ENCODE measurements around the gene POC1A.
"Not testable (repeated sequence)": the region's sequence is repeated elsewhere in the genome, so short reads cannot be mapped to it uniquely, and the experiment has no call there.

Gene POC1A

DNA sequence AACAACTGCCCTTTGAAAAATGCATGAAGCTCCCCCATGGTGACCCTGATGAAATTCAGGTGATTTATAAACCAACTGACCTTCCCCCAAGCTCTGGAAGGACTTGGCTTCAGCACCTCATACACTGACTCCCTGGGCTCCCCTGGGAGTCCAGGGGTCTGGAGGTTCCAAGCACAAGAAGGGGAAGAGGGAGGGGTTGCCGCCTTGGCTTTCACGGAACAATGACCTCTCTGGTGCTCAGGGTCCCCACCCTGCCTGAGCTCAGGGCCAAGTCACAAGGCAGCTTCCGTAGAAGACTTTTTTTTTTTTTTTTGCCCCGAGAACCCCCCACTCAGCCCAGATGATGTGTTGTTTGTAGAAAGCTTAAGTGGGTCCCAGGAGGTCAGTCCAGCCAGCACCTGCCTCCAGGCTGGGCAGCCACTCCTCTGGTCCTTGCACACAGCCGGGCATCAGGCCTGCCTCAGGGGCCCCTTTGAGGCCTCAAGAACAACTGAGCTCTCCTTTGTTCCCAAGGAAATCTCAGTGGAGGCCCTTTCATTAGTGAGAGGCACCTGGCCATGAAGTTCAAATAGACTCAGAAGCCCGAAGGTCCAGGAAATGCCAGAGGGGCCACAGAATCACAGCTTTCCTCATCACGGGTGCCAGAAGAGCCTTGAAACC, 29.7 kb upstream of the POC1A start:
- DNase-seq, result no peak

DNA sequence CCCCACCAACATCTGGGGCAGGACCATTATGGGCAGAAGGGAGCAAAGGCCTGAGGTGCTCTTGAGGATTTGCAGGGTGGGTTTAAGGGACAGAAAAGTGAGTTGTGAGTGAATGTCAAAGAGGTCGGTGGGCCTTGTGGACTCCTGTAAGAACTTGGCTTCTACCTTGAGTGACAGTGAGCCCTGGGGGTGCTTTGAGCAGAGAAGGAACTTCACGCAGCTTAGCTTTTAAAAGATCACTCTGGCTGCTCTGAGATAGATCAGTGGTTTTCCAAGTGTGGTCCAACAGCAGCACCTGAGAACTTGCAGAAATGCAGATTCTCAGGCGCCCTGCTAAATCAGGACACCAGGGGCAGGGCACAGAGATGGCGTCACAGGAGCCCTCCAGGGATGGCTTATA, 28.5 kb upstream of the POC1A start:
- no peak for DNase-seq

DNA sequence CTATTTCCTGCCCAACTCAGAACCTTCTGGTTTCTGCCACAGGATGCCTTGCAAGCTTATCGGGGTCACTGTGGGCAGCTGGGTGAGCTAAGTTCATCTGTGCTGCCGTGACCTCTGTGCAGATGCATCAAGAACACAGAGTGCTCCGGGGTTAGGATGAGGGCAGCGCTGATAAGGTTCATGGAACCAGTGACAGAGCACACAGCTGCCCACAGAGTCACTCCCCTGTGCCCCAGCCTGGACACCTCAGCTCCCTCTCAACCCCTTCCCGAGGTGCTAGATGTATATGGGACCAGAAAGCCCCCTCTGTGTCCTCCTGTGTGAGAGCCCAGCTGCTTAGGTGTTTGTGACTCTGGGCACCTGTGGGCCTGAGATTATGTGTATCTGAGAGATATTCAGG, 28.0 kb upstream of the POC1A start:
- no peak for DNase-seq

DNA sequence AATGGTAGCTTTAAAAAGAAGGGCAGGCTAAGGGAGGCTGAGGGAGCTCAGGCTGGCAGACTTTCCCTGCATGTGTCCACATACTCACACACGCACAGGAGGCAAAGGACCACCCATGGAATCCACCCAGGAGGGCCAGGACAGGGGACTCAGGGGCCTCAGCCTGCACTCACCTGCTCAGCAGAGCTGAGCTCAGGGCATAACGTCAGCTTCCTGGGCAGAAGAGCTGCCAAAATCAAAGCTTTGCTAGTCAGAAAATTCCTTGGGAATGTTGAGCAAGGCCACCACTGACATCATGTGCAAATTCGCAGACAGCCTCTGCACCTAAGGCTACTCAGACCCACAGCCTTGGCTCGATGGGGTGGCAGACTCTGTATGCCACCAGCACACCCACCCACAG, 27.3 kb upstream of the POC1A start:
- no peak for DNase-seq

DNA sequence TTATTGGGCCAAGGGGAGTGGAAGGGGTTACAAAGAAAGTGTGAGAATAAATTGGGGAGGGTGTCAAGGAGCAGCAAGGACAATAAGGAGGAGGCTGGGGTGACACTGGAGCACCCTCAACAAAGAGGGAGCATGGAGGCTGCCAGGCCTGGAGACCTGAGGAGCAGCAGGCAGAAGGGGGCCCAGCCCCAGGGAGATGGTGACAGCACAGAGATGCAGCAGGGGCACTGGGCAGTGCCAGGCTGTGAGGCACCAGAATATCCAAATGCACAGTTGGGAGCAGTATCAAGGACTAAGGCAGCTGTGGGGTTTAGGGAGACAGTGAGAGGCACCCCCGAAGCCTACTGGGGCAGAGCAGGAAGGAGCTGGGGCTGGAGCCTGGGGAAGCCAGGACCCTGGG, 24.3 kb upstream of the POC1A start:
- no peak for DNase-seq

DNA sequence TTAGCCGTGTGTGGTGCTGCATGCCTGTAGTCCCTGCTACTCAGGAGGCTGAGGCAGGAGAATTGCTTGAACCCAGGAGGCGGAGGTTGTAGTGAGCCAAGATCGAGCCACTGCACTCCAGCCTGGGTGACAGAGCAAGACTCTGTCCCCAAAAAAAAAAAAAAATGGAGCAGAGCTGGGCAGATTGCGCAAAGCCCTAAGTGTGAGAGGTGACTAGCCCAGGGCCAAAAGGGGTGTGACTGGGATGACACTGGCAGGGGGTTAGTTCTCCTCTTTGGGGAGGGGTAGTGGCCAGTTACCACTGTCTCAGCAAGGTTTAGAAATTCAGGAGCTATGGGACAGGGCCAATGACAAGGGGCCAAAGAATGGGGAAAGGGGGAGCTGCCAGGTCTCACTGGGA, 23.9 kb upstream of the POC1A start:
- DNase-seq, result not testable (repeated sequence)

DNA sequence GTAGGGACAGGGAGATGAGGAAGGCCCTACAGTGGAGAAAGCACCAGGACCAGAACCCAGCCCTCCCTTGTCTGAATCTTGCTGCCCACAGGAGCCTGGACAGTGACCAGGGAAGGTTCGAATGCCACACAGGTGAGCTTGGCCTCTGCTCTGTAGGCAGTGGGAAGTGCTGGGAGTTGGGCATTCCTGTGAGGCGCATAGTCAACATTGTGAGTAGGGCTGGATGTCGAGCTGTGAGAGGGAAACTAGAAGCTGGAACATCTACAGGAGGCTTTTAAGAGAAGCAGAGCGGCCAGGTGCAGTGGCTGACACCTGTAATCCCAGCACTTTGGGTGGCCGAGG, 23.4 kb upstream of the POC1A start:
- no peak for DNase-seq

DNA sequence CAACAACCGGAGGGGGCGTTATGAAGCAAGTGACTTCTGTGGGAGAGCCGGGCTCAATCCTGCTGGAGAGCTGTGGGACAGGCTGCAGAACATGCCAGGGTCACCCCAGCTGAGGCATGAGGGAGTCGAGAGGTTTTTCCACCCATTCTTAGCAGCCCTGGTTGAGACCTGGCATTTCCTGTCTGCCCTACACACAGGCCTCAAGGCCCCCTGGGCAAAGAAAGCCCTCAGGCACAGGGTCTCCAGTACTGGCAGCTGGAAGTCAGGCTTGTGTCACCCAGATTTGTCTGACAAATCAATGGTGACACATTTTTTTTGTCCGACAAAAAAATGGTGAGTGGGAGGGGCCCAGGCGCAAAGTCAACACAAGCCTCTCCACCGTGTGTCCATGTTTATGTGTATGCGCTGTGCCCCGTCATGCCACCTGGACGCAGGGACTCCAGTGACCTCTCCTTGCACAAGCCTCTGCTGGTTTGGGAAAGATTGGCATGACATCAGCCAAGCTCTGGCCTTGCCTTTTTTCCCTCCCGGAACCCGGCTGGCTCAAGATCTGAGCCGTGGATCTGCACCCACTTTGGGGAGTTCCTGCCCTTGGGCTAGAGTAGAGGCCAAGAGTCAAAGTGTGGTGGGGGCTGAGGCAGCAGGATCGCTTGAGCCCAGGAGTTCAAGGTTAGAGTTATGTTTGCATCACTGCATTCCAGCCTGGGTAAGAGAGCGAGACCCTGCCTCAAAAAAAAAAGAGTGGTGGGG, 22.9 kb upstream of the POC1A start:
- DNase-seq, result no peak

DNA sequence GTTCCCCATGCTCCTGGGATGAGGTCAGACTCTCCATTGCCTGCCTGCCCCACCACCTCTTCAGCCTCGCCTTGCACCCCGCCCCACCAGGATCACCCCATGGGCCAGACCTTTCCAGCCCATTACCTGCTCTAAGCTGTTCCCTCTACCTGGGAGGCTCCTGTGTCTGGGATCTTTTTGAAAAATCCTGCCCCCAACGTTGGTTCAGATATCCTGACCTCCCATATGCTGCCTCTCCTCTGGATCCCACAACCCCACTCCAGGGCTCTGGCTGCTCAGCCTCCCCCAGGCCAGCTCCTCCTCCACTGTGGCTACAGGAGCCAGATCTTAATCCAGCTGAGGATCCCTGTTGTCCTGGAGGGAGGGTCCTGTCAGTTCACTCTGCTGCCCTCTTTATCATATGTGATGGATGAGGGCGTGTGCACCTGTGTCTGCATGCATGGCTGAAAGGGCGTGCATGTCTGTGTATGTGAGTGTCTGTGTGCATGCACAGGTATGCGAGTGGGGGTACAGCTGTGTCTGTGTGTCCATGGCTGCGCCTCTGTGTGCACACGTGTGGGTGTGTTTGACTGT, 22.0 kb upstream of the POC1A start:
- no peak for DNase-seq

DNA sequence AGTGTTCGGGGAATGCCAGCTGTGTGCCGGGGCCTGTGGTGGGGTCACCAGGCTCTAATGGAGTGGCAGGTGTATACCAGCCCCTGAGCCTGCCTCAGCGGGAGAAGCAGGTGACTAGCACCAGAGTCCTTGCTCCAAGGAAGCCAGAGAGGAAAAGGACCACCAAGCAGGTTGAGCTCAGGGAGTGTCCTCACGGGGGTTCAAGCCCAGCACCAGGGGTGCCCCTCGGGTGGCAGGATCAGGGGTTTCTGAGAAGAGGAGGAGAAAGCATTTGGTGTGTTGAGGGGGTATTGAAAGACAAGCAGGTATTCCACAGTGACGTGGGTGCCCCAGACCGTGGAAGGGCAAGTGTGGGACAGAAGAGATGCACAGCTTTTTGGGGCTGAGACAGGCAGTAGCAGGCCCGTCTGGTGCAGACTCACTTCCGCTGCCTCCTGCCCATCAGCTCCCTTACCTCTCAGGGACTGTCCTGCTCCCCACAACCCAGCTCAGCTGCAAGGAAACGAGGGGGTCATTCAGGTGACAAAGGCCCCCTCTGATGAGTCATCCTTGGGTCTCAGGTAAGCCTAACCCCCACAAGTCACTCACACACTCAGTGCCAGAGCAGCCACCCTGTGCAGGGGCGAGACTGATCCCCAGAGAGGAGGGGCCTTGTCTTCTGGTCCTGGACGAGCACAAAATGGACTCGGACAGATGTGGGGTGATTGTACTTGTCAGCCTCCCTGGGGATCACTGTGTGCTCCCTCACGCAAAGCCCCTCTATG, 21.4 kb upstream of the POC1A start:
- DNase-seq, result no peak

DNA sequence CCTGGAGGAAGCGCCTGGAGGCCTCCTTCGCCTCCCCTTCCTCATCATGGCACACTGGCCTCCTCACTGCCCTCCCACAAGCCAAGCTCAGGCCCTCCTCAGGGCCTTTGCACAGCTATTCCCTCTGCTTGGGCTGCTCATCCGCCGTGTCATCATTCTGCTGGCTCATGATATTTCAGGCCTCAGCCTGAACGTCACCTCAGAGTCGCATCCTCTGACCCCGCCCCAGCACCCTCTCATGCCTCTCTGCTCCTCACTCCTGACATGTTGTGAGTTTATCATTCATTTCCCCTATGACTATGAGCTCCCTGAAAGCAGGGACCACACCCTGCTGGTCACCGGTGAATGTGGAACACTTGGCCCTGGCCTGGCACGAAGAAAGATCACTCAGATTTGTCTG, 20.7 kb upstream of the POC1A start:
- no peak for DNase-seq

DNA sequence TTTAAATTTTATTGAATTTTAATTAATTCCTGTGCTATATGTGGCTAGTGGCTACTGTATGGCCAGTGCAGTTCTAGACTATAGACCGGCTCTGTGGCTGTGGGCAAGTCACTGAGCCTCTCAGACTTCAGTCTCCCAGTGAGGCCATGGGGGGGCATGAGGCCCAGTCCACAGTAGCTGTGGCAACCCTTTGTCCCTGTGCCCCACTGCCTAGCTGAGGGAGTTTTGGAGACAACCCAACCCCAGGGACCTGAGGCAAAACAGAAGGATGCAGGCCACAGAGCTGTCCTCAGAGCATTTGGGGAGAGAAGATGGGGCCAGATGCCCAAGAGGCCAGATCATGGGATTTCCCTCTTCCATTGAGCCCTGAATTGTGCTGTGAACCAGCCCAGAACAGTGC, 18.9 kb upstream of the POC1A start:
- DNase-seq, result no peak

DNA sequence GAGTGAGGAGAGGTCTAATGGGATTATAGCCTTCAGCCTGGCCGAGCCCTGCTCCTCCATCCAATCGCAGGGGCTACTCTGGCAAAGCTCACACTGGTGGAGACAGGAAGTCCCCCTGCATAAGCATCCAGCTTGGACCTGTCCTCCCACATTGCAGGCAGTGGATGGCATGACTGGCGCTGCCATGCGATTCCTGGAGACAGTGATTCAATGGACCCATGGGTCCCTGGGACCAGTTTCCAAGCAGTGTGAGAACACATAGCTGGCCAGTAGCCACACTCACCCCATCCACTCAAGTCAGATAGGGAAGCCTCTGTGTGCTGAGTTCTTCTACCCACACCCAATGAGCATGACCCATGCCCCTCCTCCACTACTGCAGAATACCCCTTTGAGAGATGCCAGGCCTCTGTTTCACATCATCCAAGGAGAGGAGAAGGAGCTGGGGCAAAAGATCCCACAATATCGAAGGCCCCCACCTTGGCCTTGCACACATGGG, 18.1 kb upstream of the POC1A start:
- no peak for DNase-seq

DNA sequence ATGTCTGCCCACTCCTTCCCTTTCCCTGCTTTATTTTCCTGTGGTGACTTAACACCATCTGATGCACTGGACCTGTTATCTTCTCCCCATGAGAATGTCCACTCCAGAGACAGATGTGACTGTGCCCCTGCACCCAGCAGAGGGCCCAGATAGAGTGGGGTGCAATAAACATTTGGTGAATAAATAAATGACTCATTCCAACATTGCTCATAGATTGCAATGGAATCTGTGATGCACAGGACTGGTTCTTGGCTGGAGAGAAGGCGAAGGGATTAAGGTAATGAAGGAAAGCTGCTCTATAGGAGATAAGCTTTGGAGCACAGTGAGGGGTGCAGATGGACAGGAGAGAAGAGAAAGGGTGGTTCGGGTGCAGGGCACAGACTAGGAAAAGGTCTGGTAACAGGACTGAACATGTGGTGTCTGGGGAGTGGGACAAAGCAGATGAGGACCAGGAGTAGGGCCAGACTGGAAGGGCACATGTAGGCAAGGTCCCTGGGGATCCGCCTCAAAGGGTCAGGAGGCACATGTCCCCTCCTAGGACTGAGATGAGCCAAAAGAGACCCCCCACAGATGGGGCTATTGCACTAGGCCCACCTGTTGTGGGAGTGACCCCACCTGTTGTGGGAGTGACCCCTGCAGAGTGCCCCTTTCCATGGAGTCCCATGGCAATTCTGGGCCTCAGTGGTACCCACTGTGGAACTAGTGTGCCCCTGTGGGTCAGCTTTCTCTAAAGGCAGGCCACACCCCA, 17.5 kb upstream of the POC1A start:
- no peak for DNase-seq

DNA sequence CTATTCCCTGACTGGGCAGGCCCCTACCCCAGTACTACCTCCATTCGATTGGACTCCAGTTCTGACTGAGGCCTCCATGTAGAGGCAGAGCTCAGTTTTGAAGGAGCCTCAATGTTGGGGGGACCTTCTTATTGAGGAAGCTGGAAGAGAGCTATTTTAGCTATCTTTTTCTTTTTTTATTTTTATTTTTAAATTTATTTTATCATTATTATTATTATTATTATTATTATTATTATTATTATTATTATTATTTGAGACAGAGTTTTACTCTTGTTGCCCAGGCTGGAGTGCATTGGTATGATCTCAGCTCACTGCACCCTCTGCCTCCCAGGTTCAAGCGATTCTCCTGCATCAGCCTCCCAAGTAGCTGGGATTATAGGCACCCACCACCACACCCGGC, 16.0 kb upstream of the POC1A start:
- not testable (repeated sequence) for DNase-seq

DNA sequence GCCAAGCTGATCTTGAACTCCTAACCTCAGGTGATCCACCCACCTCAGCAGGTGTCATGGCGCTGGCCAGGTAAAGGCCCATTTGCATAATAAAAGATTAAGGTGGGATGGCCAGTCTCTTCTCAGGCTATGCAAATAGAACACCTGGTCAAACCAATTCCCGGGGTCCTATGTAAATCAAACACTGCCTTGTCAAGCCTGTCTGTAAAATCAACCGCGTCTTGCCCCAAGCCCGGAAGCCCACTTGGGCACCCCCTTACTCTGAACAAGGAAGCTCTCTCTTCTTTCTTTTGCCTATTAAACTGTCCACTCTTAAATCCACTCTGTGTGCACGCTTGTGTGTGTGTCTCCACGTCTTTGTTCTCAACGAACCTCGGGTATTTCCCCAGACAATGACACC, 13.0 kb upstream of the POC1A start:
- no peak for DNase-seq

DNA sequence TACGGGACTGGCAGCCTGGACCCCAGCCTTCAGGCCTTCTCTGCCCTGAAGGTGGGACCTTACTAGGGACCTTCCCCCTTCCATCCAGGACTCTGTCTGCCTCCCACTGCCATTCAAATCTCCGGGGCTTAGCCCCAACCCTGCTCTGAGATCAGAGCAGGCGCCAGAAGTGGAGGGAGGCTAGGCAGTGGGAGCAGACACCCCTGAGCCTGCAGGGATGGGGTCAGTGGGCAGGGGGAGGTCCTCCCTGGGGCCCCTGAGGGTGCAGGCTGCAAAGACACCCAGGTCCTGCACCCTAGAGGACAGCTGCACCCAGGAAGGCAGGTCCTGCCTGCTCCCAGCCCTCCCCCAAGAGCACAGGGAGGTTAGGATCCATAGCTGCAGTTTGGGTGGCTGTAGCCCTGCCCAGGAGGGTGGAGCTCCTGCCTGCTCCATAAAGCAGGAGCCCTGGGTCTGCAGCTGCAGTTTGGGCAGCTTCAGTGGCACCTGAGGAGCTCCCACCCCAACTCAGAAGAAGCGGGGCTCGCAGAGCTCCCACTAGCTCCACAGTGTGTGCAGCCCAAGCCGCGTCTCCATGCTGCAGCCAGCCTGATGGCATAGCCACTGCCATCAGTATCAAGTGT, 8.1 kb upstream of the POC1A start:
- DNase-seq, result no peak

DNA sequence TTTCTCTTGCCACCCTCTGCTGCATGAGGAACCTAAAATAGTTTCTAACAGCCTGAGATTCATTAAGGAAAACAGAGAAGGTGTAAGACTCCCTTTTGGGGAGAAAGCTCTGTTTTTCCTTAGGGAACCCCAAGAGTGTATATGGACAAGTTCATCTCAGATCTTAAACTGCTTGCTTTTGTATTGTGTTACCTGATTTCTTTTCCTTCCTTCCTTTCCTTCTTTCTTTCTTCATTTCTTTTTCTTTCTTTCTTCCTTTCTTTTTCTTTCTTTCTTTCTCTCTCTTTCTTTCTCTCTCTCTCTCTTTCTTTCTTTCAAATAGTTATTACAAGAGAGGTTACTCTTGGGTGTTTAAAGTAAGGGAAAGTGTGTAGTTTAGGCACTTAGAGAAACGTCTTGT, 5.3 kb upstream of the POC1A start:
- DNase-seq, result no peak

DNA sequence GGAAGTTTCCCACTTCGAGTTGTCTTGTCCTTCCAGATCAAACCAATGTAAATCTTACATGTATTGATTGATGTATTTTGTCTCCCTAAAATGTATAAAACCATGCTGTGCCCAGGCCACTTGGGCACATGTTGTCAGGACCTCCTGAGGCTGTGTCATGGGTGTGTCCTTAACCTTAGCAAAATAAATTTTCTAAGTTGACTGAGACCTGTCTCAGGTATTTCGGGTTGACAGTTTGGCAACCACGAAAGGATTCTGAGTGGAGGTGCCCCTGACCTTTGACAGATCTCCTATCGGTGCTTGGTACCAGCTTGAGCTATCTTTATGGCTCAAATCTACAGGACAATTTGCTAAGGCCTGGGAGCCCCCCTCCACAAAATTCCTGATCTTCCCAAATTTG, 1.7 kb upstream of the POC1A start:
- DNase-seq, result no peak

DNA sequence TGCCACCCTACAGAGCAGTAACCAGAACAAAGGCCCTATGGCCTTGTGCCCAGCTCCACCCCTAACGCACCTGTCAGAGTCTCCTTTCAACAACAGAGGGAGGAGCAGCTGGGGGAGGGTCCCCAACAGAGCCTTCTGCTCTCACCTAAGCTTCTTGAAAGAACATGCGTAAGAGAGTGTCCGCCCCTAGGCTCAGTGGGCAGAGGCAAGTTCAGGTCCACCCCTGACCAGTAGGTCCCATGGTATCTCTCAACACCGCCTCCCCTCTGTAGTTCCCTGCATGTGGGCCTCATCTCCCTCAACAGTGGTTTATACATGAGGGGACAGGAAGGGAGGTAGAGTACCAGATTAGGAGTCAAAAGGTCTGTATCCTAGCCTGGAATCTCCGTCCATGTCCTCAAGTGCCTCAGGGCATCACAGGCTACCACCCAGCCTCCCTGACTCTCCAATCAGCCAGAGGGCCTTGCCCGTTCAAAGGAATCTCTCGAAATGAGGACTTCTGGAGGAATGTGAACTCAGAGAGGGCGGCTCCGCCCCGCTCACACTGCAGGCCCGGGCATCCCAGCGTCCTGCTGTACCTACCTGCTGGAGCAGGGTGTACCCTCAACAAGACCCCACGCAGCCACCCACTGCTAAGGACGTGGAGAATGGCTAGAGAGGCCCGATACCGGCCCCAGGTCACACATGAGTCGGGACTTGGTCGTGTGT, 680 bp downstream of the POC1A start:
- no peak for DNase-seq

DNA sequence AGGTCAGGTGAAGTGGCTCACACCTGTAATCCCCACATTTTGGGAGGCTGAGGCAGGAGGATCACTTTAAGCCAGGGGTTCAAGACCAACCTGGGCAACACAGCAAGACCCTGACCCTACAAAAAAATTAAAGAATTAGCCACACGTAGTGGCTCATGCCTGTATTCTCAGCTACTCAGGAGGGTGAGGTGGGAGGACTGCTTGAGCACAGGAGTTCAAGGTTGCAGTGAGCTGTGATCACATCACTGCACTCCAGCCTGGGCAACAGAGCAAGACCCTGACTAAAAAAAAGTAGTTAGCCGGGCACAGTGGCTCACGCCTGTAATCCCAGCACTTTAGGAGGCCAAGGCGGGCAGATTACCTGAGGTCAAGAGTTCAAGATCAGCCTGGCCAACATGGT, 2.2 kb downstream of the POC1A start:
- DNase-seq, result not testable (repeated sequence)

DNA sequence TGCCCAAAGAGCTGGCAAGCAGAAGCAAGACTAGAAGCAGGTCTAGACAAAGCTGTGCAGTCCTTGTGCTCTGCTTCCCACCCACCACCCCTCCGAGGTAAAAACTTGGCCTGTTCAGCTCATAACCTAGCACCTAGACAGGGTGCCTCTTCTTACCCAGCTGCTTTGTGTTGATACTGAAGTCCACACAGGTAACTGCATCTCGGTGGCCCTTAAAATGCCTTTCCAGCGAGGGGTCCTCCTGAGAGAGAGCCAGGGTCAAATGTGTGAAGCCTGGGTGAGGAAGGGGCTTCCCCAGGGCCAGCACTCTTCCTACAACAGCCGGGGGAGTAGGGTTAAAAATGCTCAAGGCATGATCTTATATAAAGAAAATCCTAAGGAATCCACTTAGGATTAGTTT, 3.4 kb downstream of the POC1A start:
- no peak for DNase-seq
